Activated CD8-positive, alpha-beta memory T cell treated with anti-CD3 and anti-CD28 coated beads, Interleukin-2, amount 50 U/mL, for 24 hours (primary cell): ENCODE results near the gene MGAT4B.

Experiments used
- DNase-seq: peaks from one replicate; pipeline ENCODE4 v3.0.0-alpha.2; 2020; ENCODE audit errors: extremely low read depth

Gene MGAT4B

DNA sequence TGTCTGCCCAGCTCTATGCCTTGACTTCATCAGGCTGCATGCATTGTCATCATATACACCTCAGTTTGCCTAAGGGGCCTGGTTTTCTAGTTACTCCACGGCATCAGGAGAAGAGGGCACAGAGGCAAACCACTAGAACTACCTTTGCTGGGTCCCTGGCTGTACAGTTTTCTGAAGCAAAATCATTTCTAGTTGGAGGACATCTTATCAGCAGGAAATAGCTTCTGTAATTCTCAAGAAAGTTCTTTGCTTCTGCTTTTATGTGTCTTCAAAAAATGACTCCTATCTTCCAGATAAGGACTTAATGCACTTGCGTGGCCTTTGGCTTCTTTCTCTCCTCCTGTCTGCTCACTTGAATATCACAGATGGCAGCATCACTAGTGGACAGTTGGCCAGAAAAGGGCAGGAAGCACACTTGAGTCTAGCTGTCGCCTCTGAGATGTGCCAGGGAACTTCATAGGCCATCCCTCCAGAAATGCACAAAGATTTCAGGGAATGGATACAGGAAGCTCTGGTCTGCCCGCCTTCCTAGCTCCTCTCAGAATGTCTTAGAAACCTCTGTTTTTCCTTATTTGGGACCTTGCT is 35.3 kb downstream of the MGAT4B start:
- DNase-seq: no peak

GRCh38 chr5:179769796-179770195 is 36.9 kb downstream of the MGAT4B start:
- no peak for DNase-seq

DNA sequence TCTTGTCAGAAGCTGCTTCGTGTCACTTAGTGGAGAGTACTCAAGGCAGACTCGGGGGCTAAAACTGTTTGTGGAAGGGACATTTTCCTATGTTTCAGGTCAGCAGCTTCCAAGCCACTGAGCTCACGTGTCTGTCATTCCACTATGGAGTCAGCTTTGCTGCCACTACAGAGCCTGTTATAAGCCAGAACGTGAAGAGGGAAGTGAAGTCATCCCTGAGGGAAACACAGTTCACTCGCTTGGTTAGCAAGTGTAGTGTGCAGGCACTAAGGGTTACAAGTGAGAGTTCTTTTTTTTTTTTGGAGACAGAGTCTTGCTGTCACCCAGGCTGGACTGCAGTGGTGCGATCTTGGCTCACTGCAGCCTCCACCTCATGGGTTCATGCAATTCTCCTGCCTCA is 37.4 kb downstream of the MGAT4B start:
- DNase-seq: no peak

- DNase-seq: no peak
These were observed 38.2 kb downstream of the MGAT4B start for GRCh38 chr5:179768326-179769085.

- no peak for DNase-seq
These were observed 39.1 kb downstream of the MGAT4B start for GRCh38 chr5:179767496-179768100.

DNA sequence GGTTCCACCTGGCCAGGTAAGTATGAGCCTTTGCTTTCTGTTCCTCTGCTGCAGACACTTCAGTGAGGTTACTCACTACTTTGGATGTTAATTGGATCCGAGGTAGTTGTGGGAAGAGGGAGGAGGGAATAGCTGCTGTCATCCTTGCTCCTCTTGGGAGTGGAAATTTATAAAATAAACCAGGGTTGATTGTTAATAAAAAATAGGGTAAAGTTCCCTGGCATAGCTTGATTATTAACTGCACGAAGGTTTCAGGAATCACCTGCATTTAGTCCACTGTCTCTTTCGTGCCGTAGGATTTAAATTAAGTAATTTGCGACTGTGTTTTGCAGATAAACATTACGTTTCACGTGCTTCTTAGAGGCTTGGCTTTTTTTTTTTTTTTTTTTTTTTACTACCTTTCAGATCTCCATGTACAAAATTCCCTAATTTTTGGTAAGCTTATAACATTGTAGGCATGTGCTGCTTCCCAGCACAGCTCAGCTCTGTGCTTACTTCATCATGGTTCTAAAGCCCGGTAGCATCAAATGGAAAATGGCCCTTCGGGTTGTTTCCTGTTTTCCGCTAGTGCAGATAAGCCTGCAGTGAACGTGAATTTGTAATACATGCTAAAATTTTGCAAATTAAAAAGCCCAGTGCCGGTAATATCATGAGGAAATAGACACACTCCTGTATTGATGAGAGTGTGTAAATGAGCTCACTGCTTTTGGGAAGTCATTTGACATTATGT is 39.8 kb downstream of the MGAT4B start:
- DNase-seq: no peak

GRCh38 chr5:179766021-179766725 is 40.5 kb downstream of the MGAT4B start:
- no peak for DNase-seq

GRCh38 chr5:179765400-179765799 is 41.3 kb downstream of the MGAT4B start:
- no peak for DNase-seq

GRCh38 chr5:179764056-179764455 is 42.6 kb downstream of the MGAT4B start:
- no peak for DNase-seq

GRCh38 chr5:179763215-179763945 is 43.3 kb downstream of the MGAT4B start:
- peak; percentile 20 for DNase-seq

DNA sequence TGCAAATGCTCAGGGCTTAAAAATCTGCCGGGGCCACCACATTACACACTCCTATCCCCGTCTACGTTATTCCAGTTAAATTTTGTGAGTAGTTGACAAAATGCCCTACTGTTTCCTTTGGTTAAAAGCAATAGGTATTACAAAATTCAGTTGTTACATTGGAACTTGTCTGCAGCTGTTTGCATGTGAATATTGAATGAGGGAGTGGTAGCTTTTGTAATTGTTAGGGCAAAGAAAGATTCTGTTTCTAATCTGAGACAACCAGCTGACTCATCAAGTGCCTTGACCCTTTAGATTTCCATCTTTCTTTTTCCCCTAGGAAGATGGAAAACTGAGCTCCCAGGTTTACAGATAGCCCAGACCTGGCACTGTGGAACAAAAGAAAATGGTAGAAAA is 43.9 kb downstream of the MGAT4B start:
- DNase-seq: no peak

DNA sequence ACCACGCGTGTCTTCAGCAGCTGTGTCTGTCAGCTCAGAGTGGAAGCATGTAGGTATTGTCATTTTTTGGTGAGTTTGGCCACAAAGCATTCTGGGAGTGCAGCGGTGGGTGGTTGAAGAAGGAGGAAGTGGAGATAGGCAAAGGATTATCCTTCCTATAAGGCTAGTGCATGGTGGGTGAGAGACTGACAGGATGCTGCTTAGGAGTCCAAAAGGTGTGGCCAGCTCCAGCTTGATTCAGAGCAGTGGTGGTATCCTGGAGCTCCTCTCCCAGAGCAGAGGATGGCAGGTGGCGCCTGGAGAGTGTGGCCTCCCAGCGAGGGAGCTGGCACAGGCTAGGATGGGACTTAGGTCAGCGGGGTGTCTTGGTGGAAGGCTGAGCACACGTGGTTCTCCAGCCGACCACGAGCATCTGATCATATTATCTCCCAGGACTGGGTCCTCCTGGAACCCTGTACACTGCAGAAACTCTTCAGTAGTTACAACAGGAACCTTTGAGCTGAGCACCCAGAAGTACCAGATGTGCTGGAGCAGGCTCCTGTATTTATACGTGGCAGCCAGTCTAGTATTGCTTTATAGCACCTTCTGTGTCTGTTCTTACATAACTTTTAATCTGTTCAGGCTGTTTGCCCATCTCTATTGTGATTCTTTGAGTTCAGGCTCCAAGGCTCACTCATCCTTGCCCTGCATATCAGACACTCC is 44.4 kb downstream of the MGAT4B start:
- no peak for DNase-seq

GRCh38 chr5:179759581-179760551 is 46.8 kb downstream of the MGAT4B start:
- DNase-seq: no peak

- no peak for DNase-seq
These were observed 47.7 kb downstream of the MGAT4B start for GRCh38 chr5:179758955-179759354.

GRCh38 chr5:179755022-179755421 is 51.6 kb downstream of the MGAT4B start:
- DNase-seq: no peak

DNA sequence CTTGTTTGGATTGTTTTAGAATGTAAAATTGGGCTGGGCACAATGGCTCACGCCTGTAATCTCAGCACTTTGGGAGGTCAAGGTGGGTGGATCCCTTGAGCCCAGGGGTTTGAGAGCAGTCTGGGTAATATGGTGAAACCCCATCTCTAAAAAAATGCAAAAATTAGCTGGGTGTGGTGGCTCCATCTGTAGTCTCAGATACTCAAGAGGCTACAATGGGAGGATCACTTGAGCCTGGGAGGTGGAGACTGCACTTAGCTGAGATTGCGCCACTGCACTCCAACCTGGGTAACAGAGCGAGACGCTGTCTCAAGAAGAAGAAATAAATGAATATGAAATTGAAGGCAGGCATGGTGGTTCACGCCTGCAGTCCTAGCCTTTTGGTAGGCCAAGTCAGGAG is 52.7 kb downstream of the MGAT4B start:
- no peak for DNase-seq

GRCh38 chr5:179749857-179750508 is 56.7 kb downstream of the MGAT4B start:
- no peak for DNase-seq

DNA sequence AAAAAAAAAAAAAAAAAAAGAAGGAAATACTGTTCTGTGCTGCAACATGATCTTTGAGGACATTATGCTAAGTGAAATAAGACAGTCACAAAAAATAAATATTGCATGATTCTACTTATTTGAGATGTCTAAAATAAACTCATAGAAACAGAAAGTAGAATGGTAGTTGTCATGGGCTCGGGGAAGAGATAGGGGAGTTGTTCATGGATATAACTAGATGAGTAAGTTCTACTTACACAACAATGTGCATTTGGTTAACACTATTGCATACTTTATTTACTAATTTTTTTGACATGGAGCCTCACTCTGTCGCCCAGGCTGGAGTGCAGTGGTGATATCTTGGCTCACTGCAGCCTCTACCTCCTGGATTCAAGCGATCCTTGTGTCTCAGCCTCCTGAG is 58.9 kb downstream of the MGAT4B start:
- no peak for DNase-seq
